ENCODE data around the gene NOX5. TPM values are rescaled to one million over a fixed set of nuclear protein-coding genes. Genes with fewer than 3 reads are reported as not detected.

The NOX5 gene
- total RNA-seq, 1 donor from 2014 or later: 0.74 TPM

DNA sequence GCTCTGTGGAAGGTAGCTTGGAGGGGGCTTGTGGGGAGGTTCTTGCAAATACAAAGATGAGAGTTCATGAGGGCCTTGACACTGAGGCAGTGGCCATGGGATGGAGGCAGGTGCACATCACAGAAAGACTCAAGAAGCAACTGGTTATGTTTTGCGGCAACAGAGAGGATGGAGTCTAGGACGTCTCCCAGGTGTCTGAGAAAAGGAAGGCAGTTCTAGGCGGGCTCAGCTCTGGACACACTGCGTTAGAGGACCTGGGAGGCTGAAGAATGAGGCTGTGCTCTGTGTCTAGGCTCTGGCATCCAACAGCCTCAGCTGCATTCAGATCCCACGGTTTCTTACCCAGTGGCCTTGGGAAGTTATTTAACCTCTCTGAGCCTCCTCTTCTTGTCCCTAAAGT is 23.5 kb downstream of the NOX5 start:
- DNase-seq (ENCODE audit: extremely low spot score in 2 of 2): no peak
- Histone ChIP-seq H3K4me3 (no peak overlapping the region), H3K27ac (no peak overlapping the region), H3K36me3 (no peaks in the 10 kb centered on the region), H3K9me3 (no peaks in the 10 kb centered on the region), H3K27me3 (no peaks in the 10 kb centered on the region), H3K4me1 (no peaks in the 10 kb centered on the region)
- intact Hi-C loops (cut with DNase I): no loop called here
- TF ChIP-seq, protein P1, sequence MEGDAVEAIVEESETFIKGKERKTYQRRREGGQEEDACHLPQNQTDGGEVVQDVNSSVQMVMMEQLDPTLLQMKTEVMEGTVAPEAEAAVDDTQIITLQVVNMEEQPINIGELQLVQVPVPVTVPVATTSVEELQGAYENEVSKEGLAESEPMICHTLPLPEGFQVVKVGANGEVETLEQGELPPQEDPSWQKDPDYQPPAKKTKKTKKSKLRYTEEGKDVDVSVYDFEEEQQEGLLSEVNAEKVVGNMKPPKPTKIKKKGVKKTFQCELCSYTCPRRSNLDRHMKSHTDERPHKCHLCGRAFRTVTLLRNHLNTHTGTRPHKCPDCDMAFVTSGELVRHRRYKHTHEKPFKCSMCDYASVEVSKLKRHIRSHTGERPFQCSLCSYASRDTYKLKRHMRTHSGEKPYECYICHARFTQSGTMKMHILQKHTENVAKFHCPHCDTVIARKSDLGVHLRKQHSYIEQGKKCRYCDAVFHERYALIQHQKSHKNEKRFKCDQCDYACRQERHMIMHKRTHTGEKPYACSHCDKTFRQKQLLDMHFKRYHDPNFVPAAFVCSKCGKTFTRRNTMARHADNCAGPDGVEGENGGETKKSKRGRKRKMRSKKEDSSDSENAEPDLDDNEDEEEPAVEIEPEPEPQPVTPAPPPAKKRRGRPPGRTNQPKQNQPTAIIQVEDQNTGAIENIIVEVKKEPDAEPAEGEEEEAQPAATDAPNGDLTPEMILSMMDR (IDR thresholded peaks at IDR 0.05): no peak
- TF ChIP-seq POLR2A (IDR thresholded peaks at IDR 0.05) (no peak), POLR2AphosphoS5 (IDR thresholded peaks at IDR 0.05; ENCODE audit: insufficient read depth in 1 of 2, low read depth in 1 of 2) (no peak)

GRCh38 chr15:69038508-69038907 is 24.0 kb downstream of the NOX5 start:
- H3K4me3 ChIP-seq: no peak overlapping the region
- intact Hi-C loops (cut with DNase I): no loop called here
- no peaks in the 10 kb centered on the region for H3K4me1 ChIP-seq
- no peak for DNase-seq (ENCODE audit: extremely low spot score in 2 of 2)
- TF ChIP-seq POLR2AphosphoS5 (IDR thresholded peaks at IDR 0.05; ENCODE audit: insufficient read depth in 1 of 2, low read depth in 1 of 2) (no peak), POLR2A (IDR thresholded peaks at IDR 0.05) (no peak)
- TF ChIP-seq, protein P1 (IDR thresholded peaks at IDR 0.05): no peak
- H3K27me3 ChIP-seq: no peaks in the 10 kb centered on the region
- H3K36me3 ChIP-seq: no peaks in the 10 kb centered on the region
- H3K27ac ChIP-seq: no peak overlapping the region
- H3K9me3 ChIP-seq: no peaks in the 10 kb centered on the region

GRCh38 chr15:69039516-69040225 is 25.2 kb downstream of the NOX5 start:
- Histone ChIP-seq H3K4me1 (no peaks in the 10 kb centered on the region), H3K9me3 (no peaks in the 10 kb centered on the region), H3K36me3 (no peaks in the 10 kb centered on the region), H3K27ac (no peak overlapping the region), H3K27me3 (no peaks in the 10 kb centered on the region), H3K4me3 (no peak overlapping the region)
- no peak for TF ChIP-seq POLR2AphosphoS5 (IDR thresholded peaks at IDR 0.05; ENCODE audit: insufficient read depth in 1 of 2, low read depth in 1 of 2)
- TF ChIP-seq, protein P1 (IDR thresholded peaks at IDR 0.05): no peak
- no peak for TF ChIP-seq POLR2A (IDR thresholded peaks at IDR 0.05)
- DNase-seq (ENCODE audit: extremely low spot score in 2 of 2): peak; percentile 83 to 89
- intact Hi-C loops (cut with DNase I): no loop called here

DNA sequence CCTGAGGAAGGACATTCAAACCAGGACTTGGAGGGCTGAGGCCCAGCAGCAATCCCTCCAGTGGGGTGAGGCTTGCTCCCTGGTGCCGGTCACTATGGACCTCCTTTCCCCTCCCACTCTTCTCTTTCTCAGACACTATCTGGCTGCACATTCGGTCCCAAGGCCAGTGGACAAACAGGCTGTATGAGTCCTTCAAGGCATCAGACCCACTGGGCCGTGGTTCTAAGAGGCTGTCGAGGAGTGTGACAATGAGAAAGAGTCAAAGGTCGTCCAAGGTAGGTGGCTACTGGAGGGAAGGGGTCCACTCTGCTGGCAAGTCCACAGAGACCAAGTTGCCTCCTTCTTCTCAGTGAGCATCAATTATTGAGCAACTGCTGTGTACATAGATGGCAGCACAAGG is 28.0 kb downstream of the NOX5 start:
- H3K4me3 ChIP-seq: no peak overlapping the region
- TF ChIP-seq POLR2AphosphoS5 (IDR thresholded peaks at IDR 0.05; ENCODE audit: insufficient read depth in 1 of 2, low read depth in 1 of 2): no peak
- TF ChIP-seq, protein P1 (IDR thresholded peaks at IDR 0.05): no peak
- no peaks in the 10 kb centered on the region for H3K9me3 ChIP-seq
- H3K4me1 ChIP-seq: no peaks in the 10 kb centered on the region
- no peaks in the 10 kb centered on the region for H3K36me3 ChIP-seq
- intact Hi-C loops (cut with DNase I): no loop called here
- H3K27me3 ChIP-seq: no peaks in the 10 kb centered on the region
- no peak overlapping the region for H3K27ac ChIP-seq
- peak; percentile 62 to 85 for DNase-seq (ENCODE audit: extremely low spot score in 2 of 2)

DNA sequence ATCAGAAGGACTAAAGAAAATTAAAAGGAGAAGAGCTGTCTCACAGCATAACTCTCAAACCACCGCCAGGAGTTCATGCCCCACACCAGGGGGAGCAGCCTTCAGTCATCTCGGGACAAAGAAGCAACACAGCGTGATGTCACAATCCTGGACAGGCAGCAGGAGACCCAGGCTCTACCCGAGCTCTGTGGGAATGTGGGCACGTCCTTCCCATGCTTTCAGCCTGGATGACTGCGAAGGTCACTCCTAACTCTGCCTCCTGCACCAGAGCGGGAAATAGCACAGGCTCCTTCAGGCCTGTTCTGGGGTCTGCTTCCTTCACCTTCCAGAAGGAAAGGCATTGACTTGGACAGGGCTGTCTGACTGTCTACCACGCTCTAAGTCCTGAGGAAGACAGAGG is 31.3 kb downstream of the NOX5 start:
- H3K4me1 ChIP-seq: no peaks in the 10 kb centered on the region
- no peaks in the 10 kb centered on the region for H3K27me3 ChIP-seq
- intact Hi-C loops (cut with DNase I): no loop called here
- no peak overlapping the region for H3K4me3 ChIP-seq
- DNase-seq (ENCODE audit: extremely low spot score in 2 of 2): no peak
- no peaks in the 10 kb centered on the region for H3K36me3 ChIP-seq
- TF ChIP-seq, protein P1 (IDR thresholded peaks at IDR 0.05): no peak
- no peak for TF ChIP-seq POLR2AphosphoS5 (IDR thresholded peaks at IDR 0.05; ENCODE audit: insufficient read depth in 1 of 2, low read depth in 1 of 2)
- no peak for TF ChIP-seq POLR2A (IDR thresholded peaks at IDR 0.05)
- H3K27ac ChIP-seq: no peak overlapping the region
- no peaks in the 10 kb centered on the region for H3K9me3 ChIP-seq

All from vagina (tissue), 2 donors.